CD4-positive, alpha-beta T cell treated with Interleukin-10 for 1 hour (primary cell): Measurements from ENCODE around the gene BTG1.
A peak's percentile ranks its signal among the peaks of the same experiment; 100 is the strongest.

ENCODE experiments used
- DNase-seq: peaks from one replicate; pipeline ENCODE4 v3.0.0-alpha.2; 2020

The BTG1 gene, protein sequence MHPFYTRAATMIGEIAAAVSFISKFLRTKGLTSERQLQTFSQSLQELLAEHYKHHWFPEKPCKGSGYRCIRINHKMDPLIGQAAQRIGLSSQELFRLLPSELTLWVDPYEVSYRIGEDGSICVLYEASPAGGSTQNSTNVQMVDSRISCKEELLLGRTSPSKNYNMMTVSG

DNA sequence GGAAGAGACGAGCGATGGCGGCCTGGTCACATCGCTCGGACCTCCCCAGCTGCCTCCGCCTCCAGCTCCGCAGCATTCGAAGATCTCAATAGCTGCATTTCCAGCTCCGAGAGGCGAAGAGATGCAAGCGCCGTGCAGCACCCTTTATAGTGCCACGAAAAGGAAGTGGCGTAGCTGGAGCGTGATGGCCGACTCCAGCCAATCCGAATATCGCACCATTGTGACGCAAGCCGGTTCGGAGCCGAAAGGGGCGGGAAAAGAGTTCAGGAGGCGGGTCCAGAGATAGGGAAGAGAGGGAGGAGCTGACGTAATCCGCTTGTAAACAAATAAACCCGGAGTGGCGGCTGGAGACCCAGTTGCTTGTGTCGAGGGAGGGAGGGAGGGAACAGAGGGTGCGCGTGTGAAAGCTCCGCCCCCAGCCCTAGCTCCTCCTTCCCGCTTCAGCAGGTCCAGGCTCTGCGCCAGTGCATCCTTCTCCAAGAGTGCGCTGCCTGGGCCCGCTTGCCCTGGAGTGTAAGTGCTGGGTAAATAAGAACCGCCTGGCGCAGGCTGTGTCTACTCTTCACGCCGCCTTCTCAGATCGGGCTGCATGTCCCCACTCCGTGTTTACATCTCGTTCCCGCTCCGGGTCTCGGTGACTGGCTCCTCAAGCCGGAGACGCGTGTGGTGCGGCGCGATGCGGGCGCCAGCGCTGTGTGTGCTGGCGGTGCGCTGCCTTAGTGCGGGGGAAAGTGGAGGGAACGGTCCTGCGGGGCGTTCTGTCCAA, at the start of gene BTG1:
TSS of gene BTG1 (minus strand) at position 116 of the 766 bp plus-strand sequence. CDS start 311 bp downstream, outside the sequence.
- DNase-seq = peak; percentile 100

DNA sequence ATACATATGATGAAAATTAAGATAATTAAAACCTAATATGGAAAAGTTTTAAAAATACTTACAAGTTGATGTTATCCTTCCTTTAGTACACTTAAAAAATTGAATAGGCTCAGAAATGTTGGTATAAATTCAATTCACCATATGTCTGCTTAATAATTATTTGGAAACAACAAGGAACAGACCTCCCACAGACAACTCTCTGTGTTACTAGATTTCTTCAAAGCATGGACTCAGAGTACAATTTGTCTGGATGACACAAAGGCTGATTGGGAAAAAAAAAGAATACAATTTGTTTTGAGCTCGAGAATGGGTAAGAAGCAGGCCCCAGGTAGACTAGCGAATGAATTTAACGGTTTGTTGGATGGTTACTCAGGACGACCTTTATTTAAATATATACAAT, 48.9 kb upstream of the BTG1 start:
- DNase-seq = no peak

DNA sequence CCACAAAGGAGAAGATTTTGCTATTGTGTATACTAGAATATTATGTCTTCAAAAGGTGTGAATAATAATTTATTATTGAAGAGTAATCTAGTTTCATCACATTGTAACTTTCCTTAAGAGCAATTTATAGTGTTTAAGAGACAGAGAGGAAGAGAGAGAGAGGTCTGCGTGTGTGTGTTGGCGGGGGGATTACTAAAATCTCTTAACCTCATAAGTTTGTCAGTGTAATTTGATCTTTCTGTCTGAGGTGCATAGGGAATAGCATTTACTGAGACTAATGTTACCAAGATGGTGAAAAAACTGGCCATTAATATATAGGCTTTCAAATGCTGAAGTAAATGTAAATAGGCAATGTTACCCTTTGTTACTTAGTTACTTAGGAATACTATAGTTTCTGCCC, 48.2 kb upstream of the BTG1 start:
- DNase-seq = no peak

DNA sequence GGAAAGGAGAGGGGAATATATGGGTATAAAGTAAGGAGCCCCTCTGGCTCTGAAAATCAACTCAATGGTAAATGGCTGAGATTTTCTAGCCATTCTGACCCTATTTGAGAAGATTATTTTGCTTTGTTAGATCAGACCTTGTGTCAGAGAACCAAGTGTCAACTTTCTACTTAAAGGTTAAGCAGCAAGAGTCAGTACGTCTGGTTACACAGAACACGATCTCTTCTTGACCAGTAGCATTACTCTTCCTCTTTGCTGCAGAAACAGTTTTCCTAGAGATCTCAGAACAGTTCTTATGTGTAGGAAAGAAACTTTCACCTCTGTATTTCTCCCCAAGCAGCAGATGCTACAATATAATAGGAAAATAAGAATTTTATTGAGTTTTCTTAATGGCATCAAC, 47.4 kb upstream of the BTG1 start:
- no peak for DNase-seq

DNA sequence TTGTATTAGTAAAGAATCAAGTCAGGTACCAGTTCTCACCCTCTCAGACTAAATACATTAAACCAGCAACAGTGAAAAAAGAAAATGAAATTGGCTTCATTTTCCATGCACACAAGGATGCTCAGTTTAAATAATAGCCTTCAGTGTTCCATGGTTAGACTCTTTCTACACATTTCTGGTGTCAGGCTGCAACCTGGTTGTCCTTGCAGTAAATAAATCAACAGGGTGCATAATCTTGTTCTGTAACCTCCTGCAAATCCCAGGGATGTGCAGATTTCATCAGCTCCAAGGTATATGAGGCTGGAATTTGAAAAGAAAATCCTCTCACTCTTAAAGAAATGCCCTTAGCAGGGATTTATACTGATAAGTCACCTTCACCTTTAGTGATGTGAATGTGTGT, 46.7 kb upstream of the BTG1 start:
- no peak for DNase-seq

DNA sequence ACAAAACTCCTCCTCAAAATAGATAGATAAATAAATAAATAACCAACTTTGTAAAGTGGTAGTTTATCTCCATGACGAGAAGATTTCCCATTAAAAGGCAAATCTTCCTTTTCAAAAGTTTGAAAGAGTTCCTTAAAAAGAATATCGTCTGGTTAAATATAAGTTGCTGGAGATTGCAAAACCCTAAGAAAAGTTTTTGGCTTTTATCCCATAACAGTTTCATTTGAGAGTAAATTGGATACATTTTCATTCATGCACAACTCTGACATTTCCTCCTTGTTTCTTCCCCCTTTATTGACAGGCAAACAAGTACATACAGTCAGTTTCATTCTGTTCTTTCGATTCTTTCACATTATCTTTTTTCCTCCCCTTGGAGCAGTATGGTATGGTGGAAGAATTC, 45.4 kb upstream of the BTG1 start:
- DNase-seq = no peak

DNA sequence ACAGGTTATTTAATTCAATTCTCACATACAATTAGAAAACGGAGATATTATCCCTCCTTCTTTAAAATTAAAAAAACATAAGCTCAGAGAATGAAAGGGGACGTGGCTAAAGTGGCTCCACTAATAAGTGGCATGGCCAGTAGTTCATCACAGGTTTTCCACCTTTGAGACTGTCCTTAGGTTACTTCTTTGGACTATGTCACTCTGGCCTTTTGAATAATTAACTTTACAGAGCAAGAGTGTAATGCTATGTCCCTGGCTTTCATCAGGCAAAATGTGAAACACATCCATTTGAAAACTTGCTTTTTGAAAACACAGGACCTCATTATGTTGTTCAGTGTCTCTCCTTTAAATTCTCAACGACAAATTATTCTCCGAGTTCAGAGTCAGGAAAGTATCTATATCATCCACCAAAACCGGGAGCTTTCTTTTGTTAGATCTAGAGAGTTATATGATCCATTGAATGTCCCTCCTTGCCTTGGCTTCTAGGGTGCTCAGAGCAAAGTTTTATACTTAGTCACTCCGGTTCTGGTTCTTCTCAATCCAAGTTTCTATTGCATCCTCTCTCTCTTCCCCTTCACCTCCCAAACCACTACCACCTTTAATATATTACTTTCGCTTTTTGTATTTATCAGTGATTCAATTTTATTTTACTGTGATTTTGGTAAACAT, 43.0 kb upstream of the BTG1 start:
- DNase-seq = no peak

DNA sequence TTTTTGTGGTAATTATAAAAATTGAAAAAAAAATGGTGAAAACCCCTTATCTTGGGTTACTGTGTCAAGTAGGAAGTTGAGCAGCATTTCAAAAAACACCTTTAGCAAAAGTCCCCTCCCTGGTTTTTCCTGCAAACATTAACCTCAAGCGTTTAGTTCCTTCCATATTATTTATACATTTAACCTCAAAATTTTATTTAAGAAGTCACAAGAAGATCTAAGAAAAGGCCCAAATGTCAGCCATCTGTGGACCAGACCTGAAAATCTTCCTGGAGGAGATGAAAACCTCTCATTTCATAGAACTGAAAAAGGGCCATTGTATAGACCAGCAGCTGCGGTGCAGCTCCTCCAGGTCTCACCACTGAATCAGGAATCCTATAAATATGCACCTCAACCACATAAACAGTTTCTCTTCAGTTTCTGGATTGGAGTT, 40.4 kb upstream of the BTG1 start:
- DNase-seq = peak; percentile 50

DNA sequence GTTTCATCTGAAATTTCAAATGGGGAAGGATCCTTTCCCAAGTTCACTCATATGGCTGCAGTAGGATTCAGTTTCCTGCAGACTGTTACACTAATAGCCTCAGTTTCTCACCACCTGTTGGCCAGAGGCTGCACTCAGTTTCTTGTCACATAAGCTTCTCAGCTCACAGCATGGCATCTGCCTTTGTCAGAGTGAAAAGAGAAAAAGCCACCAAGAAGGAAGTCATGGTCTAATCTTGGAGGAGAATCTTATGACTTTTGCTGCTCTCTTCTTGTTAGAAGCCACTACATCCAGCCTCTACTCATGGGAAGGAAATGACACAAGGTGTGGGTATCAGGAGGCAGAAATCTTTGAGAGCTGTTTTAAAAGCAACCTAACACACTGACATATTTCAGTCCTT, 39.4 kb upstream of the BTG1 start:
- peak; percentile 61 for DNase-seq

DNA sequence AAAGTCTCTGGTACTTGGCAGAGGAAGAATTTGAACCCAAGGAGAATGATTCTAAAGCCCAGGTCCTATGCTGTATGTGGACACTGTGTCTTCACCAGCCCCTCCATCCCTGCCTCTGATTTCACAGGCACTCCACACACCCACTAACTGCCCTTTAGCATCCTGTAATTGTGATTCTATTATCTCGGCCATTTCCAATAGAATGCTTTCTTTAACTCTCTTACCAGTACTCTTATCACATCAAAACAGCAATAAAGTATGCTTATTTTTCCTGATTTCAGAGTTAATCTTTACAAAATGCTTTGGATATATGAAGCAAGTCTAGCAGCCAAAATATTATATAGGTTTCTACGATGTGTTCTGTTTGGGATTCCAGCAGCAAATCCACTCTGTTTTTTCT, 37.9 kb upstream of the BTG1 start:
- DNase-seq = no peak

DNA sequence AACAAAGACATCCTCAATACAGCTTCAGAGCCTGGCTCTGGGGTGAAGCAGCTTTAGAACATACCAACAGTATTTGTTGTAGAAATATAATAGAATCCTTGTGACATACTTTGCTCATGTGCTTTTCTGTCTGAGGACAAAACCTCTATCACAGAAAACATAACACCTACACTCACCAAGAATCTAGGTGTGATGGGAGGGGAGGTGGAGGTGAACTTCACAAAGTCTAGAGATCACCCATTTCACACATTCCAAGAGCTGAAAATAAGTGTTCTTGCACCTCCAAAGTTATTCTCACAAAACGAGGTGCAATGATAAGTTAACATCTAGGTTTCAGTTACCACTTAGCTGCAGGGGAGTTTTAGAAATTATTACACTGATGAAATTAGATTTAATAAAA, 32.7 kb upstream of the BTG1 start:
- DNase-seq = no peak

DNA sequence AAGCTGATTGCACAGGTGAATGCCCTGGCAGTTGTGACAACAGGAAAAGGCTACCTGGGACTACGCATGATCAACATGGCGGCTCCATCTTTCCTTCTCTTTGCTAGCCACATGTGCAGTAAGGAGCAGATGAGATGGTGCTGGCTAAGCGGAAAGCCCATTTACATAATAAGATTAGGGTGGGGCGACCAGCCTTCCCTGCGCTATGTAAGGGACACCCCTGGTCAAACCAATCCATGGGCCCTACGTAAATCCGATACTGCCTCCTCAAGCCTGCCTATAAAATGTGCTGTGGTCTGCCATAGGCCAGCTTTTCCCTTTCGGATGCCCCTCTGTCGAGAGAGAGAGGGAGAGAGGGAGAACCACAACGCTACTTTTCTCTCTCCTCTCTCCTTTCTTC, 31.0 kb upstream of the BTG1 start:
- DNase-seq = no peak

DNA sequence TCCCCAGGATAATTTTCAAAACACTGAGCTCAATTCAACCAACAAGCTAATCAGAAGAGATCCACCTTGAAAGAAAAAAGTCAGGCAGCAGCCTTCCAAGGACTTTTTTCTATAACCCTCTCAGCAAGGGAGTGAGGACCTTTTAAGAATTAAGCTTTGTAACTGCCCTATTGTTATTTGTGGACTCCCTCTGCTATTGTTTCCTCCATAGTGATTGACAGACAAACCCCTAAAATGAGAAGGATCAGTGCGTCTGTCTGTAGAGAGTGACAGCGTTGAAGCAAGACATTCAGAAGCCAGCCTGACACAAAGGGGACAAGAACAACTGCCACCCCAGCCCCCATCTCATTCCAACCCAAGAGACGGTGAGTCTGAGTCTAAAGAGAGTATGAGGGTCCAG, 30.3 kb upstream of the BTG1 start:
- no peak for DNase-seq

DNA sequence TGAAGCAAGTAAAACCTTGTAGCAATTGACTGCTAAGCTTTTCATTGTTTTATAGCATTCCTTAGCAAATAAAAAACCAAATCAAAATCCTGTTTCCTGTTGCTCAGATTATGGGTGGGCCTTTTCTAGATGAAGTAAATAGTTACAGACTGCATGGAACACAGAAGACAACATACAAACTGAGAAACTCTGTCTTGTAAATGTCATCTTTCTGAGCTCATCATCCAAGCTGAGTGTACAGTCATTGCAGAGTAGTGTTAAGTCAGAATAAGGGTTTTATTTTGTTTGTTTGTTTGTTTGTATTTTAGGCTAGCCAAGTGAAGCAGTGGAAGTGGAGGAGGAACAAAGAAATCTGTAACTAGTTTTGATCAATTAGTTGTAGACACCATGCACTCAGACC, 24.4 kb upstream of the BTG1 start:
- no peak for DNase-seq

DNA sequence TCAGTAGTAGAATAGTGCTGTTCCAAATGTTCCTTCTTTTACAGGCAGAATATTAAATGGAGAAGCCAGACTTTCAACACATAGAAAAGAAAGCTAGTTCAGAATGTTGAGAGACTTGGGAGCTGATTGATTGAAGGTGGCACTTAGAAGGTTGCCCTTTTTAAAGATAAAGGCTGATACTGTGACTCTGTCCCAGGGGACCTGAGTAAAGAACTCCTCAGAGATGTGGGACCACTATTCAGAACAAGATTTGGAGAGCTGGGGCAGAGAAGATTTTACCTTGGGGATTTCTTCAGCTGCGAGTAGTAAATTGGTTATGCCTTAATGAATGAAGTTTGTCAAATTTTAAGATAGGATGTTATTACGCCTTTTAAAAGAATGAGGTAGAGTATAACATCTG, 21.4 kb upstream of the BTG1 start:
- no peak for DNase-seq

DNA sequence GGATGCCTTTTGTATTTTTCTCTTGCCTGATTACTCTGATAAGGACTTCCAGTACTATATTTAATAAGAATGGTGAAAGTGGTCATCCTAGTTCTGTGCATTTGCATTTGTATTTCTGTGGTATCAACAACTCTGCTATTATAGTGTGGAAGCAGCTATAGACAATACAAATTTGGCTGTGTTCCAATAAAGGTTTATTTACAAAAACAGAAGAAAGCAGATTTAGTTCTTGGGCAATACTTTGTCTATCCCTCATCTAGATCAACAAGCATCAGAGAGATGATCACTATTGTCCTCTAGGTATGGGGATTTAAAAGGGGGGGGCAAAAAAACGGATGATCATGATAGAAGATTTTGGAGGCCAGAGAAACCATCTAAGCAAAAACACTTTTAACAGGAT, 19.1 kb upstream of the BTG1 start:
- no peak for DNase-seq

DNA sequence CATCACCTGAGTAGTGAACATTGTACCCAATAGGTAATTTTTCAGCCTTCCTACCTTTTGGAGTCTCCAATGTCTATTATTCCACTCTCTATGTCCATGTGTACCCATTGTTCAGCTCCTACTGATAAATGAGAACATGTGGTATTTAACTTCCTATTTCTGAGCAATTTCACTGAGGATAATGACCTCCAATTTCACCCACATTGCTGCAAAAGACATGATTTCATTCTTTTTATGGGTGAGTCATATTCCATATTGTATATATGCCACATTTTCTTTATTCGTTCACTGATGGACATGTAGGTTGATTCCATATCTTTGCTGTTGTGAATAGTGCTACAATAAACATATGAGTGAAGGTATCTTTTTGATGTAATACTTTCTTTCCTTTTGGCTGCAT, 16.4 kb upstream of the BTG1 start:
- no peak for DNase-seq

DNA sequence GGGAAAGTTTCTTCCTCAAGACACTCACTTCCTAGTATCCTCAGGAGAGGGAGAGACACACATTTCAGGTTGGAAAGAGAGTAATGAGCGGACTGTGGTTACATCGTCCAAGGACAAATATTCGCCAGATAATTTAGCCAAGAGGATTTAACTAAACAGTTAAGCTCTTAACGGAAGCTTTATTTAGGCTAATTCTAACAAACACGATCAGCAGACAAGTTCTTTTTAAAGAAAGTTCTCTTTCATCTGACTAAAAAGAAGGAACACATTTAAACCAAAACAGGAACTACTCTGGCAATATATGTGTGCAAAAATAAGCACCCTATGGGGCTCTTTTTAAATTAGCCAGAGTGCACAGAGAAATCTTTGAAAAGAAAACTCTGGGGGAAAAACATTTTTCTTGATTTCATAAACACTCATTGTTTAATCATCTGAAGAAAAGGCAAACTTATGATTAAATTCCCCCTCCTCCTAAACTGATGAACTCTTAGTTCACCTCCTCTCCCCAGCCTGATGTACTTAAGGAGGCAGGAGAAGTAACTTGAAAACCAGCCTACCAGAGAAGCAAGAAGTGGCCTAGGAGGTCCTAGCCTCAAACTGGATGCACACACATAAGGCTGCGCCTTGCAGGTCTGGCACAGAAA, 13.3 kb upstream of the BTG1 start:
- no peak for DNase-seq

DNA sequence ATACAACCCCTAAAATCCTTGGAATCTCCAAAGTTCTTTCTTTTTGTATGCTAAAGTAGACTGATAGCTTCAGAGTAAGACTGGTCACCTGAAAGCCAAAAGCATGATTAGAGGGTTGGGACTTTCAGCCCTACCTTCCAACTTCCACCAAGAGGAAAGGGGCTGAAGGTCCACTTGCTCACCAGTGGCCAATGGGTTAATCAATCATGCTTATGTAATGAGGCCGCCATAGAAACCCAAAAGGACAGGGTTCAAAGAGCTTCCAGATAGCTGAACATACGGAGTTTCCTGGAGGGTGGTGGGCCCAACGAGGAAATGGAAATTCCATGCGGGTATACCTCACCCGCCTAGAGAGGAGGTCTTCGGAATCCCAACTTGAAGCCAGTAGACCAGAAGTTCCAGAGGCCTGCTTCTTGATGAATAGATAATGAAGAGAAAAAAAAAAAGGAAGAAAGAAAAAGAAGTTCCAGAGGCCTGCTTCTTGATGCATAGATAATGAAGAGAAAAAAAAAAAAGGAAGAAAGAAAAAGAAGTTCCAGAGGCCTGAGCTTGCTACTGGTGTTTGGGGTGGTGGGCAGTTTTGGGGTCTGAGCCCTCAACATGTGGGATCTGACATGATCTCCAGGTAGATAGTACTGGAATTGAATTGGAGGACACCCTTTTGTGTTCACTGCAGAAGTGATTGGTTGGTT, 11.2 kb upstream of the BTG1 start:
- DNase-seq = no peak

DNA sequence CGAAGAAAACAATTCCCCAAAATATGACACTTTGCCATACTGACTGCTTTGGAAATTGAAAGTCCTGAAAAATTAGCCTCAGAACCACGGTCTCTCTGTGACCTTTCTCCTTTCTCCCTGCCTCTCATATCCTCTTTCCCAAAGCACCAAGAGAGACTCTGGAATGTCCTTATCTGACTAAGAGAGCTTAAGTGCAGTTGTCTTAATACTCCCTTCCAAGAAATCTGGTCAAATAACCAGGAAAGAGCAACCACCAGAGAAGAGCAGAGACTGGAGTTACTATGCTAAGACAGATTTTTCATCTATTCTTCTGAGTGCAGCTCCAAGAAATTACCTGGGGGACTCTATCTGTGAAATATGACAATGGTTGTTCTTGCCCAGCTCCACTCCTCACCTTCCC, 10.5 kb upstream of the BTG1 start:
- DNase-seq = no peak

DNA sequence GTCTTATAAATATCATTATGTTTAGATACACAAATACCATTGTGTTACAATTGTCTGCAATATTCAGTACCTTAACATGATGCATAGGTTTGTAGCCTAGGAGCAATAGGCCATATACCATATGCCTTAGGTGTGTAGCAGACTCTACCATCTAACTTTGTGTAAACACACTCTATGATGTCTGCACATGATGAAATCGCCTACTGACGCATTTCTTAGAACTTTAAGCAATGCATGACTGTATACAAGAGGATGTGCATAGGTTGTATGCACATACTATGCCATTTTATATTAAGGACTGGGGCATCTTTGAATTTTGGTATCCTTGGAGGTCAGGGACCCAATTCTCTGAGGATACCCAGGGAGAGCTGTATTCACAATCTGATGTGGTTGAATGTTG, 10.1 kb upstream of the BTG1 start:
- no peak for DNase-seq

DNA sequence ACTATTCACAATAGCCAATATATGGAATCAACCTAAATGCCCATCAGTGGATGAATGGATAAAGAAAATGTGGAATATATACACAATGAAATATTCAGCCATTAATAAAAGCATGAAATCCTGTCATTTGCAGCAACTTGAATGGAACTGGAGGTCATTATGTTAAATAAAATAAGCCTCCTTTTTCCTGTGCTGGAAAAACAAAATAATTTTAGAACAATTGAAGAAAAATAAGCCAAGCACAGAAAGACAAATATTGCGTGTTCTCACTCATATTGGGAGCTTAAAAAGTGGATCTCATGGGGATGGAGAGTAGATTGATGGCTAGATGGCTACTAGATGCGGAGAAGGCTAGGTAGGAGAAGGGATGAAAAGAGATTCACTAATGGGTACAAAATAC, 6.3 kb upstream of the BTG1 start:
- no peak for DNase-seq

DNA sequence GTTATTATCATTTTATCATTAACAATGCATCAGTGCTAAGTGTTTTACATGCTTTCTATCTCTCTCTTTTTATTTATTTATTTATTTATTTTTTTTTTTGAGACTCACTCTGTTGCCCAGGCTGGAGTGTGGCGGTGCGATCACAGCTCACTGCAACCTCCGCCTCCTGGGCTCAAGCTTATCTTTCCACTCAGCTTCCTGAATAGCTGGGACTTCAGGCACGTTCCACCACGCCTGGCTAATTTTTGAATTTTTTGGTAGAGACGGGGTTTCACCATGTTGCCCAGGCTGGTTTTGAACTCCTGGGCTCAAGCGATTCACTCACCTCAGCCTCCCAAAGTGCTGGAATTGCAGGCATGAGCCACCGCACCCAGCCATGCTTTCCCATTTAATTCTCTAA, 3.9 kb upstream of the BTG1 start:
- no peak for DNase-seq
